ENCODE results near the gene PHOSPHO2. TPM values are rescaled to one million over a fixed set of nuclear protein-coding genes. Genes with fewer than 3 reads are reported as not detected.

The PHOSPHO2 gene

Small RNA genes within 50 kb of the gene (small RNA-seq; reads per million reads assigned to genes)
- not detected for gene RF00432 (ENCODE audit: insufficient read depth)
